Measurements from ENCODE around the gene WNK2. TPM values are rescaled to one million over a fixed set of nuclear protein-coding genes. Genes with fewer than 3 reads are reported as not detected.
"Not testable (repeated sequence)": the region's sequence is repeated elsewhere in the genome, so short reads cannot be mapped to it uniquely, and the experiment has no call there.

The WNK2 gene
- total RNA-seq = 3.7 TPM

- ATAC-seq (peak; percentile 84), DNase-seq (ENCODE audit: low spot score) (no peak)
These were observed at the start of gene WNK2 for GRCh38 chr9:93183663-93184431. TSS of gene WNK2 (plus strand) at chr9:93184139. CDS start at chr9:93184930, 791 bp downstream.

GRCh38 chr9:93134740-93135444 lies 49.0 kb upstream of the WNK2 start:
- DNase-seq (ENCODE audit: low spot score) (peak; percentile 51), ATAC-seq (no peak)

DNA sequence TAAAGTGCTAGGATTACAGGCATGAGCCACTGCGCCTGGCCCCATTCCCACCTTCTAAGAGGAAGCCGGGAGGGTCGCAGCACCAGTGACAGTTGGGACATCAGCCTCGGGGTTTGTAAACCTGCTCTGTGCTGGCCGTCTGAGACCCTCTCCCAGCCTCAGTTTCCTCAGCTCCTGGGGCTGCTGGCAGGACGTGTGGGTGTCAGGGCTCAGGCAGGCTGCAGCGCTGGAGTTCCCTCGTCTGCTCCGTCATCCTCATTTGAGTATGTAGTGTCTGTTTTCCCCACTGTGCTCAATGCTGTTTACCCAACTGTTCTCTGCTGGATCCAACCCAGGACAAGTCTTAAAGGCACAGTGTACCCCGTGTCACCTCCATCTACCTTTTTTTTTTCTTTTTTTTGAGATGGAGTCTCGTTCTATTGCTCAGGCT lies 47.9 kb upstream of the WNK2 start:
- ATAC-seq (peak; percentile 27), DNase-seq (ENCODE audit: low spot score) (peak; percentile 58)

- ATAC-seq (no peak), DNase-seq (ENCODE audit: low spot score) (no peak)
These were observed 46.6 kb upstream of the WNK2 start for GRCh38 chr9:93137362-93137761.

DNA sequence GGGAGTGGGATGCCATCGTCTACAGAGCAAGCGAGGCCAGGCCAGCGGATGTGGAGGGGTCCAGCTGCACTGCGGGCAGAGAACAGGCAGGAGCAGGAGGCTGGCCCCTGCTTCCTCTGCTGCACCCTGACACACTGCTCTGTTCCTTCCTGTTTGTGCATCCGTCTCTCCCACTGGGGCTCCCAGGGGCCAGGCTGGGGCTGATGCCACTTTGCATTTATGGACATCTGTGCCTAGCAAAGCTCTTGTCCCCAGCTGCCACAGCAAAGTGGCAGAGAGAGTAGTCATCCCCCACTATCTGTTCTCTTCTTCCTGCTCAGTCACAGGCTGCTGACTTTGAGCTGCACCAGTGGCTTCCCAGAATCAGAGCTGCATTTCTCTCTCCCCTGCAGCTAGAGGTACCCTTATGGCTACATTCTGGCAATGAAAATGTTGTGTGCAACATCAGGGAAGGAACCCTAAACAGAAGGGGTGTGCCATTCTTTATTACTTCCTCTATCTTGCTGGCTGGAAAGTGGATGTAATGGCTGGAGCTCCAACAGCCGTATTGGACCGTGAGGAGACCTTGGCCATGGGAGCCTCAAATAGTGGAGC lies 45.7 kb upstream of the WNK2 start:
- DNase-seq (ENCODE audit: low spot score) (no peak), ATAC-seq (no peak)

- DNase-seq (ENCODE audit: low spot score) = no peak
- no peak for ATAC-seq
These were observed 44.4 kb upstream of the WNK2 start for GRCh38 chr9:93139365-93140182.

GRCh38 chr9:93141771-93142483 lies 42.0 kb upstream of the WNK2 start:
- no peak for ATAC-seq
- DNase-seq (ENCODE audit: low spot score) = no peak

DNA sequence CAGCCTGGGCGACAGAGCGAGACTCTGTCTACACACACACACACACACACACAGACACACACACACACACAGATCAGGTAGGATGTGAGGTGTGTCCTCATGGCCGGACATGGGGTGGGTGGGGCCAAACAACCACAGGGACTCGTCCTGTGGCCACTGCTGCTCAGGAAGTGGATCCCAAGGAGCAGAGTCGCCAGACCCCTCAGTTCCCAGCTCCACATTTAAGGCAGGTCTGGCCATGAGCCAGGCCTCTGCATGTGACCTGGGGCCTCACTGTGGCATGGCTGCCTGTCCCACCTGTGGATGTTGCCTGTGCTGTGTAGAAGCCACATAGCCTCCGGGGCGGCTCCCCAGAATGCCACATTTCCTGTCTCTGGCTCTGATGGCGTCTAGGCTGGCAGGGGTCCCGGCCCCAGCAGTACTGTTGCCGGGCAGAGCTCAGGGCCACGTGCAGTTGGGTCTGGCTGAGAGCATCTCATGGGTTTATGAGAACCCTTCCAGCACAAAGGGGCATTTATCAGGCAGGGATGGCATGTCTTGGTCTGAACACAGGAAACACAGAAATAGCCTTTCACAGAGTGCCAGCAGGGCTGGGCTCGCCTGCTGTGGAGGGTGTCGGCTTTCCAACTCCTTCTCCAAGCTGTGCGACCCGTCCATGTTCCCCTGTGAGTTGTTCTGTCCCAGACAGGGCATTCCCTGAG lies 40.0 kb upstream of the WNK2 start:
- no peak for ATAC-seq

DNA sequence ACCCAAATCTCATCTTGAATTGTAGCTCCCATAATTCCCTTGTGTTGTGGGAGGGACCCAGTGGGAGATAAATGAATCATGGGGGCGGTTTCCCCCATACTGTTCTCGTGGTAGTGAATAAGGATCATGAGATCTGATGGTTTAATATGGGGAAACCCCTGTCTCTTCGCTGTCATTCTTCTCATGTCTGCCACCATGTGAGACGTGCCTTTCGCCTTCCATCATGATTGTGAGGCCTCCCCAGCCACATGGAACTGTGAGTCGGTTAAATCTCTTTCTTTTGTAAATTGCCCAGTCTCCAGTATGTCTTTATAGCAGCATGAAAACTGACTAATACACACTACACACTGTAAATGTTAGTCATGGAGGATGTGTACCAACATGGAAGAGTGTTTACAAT lies 37.2 kb upstream of the WNK2 start:
- ATAC-seq; DNase-seq (ENCODE audit: low spot score): not testable (repeated sequence)

More for the DNA sequence above, 40.0 kb upstream of the WNK2 start:
- DNase-seq (ENCODE audit: low spot score) = no peak

GRCh38 chr9:93147632-93148031 lies 36.3 kb upstream of the WNK2 start:
- DNase-seq (ENCODE audit: low spot score) (no peak), ATAC-seq (no peak)

DNA sequence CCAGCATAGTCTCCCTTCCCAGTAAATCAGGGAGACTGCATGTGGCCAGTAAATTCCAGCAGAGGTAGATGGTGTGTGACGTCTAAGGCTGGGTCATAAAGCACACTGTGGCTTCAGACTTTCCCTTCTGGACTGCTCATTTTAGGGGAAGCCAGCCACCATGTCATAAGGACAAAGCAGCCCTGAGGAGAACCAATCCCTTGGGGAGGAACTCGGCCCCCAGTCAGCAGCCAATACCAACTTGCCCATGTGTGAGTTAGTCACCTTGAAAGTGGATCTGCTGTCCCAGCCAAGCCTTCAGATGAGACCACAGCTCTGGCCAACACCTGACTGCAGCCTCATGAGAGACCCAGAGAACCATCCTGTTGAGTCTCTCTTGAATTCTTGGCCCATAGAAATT lies 35.2 kb upstream of the WNK2 start:
- no peak for DNase-seq (ENCODE audit: low spot score)
- no peak for ATAC-seq

DNA sequence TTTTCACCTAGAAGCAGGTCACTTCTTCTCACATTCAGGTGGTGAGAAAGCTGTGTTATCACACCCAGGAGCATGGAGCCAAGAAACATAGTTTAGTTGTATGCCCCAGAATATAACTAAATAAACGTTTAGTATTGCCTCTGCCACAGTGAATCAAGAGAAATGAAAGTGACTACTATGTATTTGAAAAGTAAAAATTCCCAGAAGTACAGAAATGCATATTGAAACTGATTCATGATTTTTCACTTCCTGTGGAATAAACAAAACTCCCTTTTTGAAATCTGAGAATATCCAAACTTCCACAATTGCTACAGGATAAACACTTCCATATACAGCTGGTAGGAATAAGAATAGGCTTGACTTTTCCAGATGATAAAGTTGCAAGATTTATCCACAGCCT lies 34.6 kb upstream of the WNK2 start:
- ATAC-seq (no peak), DNase-seq (ENCODE audit: low spot score) (no peak)

DNA sequence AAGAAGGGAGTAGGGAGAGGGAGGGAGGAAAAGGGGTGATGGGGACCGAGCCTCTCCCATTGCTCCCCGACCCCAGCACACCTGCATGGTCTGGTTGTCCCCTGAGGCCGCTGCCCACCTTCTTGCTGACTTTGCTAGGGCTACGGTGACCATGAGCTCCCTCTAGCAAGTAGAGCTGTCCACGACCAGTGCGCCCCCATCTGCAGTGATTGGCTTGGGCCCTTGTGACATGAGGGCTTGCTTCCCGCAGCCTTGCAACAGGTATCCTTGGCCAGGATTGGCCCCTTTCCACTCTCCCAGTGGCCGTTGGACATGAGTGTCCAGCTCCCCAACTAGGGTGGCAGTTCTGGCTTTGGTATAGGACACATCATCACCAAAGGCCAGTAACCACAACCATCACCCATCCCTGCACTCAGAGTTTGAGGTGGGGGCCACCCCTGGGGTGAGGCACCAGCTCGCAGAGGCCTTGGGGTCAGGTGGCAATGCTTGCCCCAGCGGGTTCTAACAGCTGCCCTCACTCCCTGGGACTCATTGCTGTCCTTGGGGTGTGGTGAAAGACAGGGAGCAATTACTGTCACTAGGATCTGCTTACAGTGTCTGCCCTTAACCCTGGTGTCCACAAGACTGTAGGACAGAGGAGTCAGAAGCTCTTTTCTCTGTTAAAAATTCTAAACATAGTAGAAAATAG lies 32.7 kb upstream of the WNK2 start:
- no peak for DNase-seq (ENCODE audit: low spot score)
- ATAC-seq = no peak

GRCh38 chr9:93154293-93154903 lies 29.5 kb upstream of the WNK2 start:
- ATAC-seq (peak; percentile 53), DNase-seq (ENCODE audit: low spot score) (no peak)

DNA sequence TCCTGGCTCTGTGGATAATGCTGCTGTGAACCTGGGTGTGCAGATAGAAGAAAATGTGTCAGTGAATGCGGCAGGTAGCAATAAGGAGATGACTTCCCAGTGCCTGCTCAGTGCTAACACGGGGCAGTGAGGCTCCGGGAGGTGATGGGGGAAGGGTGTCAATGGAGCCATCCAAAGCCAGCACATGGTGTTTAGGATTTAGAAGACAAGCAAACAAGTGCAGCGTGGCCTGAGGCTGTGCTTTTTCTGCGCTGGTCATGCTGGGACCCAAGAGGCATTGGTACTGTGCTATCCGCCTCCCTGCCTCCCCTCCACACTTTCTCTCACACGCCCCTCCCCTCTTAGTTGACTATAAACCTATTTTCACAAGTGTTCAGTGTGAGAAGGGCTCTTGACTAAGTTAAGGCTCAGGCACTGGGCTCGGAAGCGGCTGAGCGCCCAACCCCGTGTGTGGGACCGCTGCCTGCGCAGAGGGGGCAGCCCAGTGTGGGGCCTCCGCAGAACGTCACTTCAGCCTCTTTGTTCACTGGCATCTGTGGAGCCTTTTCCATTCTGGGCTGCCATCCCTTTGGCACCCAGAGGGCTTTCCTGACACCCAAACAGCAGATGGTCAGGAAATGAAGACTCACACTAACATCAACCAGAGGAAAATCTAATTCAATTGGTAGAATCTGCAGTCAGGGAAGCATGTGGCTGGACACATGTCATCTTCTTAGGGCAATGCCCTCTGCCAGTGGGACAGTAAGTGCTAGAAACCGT lies 28.0 kb upstream of the WNK2 start:
- DNase-seq (ENCODE audit: low spot score) = no peak
- ATAC-seq = no peak

GRCh38 chr9:93156475-93157008 lies 27.4 kb upstream of the WNK2 start:
- DNase-seq (ENCODE audit: low spot score) (no peak), ATAC-seq (peak; percentile 44)

GRCh38 chr9:93159601-93160471 lies 24.1 kb upstream of the WNK2 start:
- ATAC-seq (peak; percentile 100), DNase-seq (ENCODE audit: low spot score) (peak; percentile 86)
